HG02938 (cell line): Measurements from ENCODE around the gene GRM4.

Experiments
- ATAC-seq: cut with Tn5 transposase; IDR thresholded peaks from one replicate; pipeline ENCODE4 v1.9.1; 2021; ENCODE audit warnings: mild to moderate bottlenecking, moderate library complexity; ENCODE audit not compliant: unreplicated experiment

The GRM4 gene

GRCh38 chr6:33983109-33983716, 162.7 kb downstream of the GRM4 start:
- ATAC-seq: no peak

GRCh38 chr6:33981861-33982260, 164.0 kb downstream of the GRM4 start:
- no peak for ATAC-seq

GRCh38 chr6:33981421-33981820, 164.5 kb downstream of the GRM4 start:
- ATAC-seq: no peak

GRCh38 chr6:33980176-33981175, 165.4 kb downstream of the GRM4 start:
- no peak for ATAC-seq

- ATAC-seq: no peak
Measured at GRCh38 chr6:33979750-33980149, 166.1 kb downstream of the GRM4 start.

GRCh38 chr6:33978412-33979150, 167.3 kb downstream of the GRM4 start:
- no peak for ATAC-seq

GRCh38 chr6:33977606-33978411, 168.1 kb downstream of the GRM4 start:
- ATAC-seq: no peak

- ATAC-seq: no peak
Measured at GRCh38 chr6:33976437-33977360, 169.2 kb downstream of the GRM4 start.

GRCh38 chr6:33975661-33976436, 170.0 kb downstream of the GRM4 start:
- ATAC-seq: no peak

- ATAC-seq: no peak
Measured at GRCh38 chr6:33974471-33974870, 171.4 kb downstream of the GRM4 start.

GRCh38 chr6:33974030-33974429, 171.9 kb downstream of the GRM4 start:
- ATAC-seq: no peak

- ATAC-seq: no peak
Measured at GRCh38 chr6:33971580-33971979, 174.3 kb downstream of the GRM4 start.
